HEK293T (cell line): ENCODE data around the gene PKN3.

Experiments
- ARNT ChIP-seq: fragments of 450-650 bp; IDR thresholded peaks from 2 replicates; pipeline ENCODE4 v1.6.1; 2017; ENCODE audit warnings: mild to moderate bottlenecking
- CTBP1 ChIP-seq: fragments of 450-650 bp; IDR thresholded peaks from 2 replicates; pipeline ENCODE4 v1.6.1; 2016; ENCODE audit warnings: borderline replicate concordance
- ELF4 ChIP-seq: fragments of 450-650 bp; IDR thresholded peaks from 2 replicates; pipeline ENCODE4 v1.6.1; 2017; ENCODE audit warnings: antibody characterized with exemption
- FOXA1 ChIP-seq: fragments of 450-650 bp; IDR thresholded peaks from 2 replicates; pipeline ENCODE4 v1.6.1; 2016; ENCODE audit warnings: mild to moderate bottlenecking
- FOXK2 ChIP-seq: fragments of 450-650 bp; IDR thresholded peaks from 2 replicates; pipeline ENCODE4 v1.6.1; 2016; ENCODE audit warnings: mild to moderate bottlenecking
- FOXM1 ChIP-seq: fragments of 450-650 bp; IDR thresholded peaks from 2 replicates; pipeline ENCODE4 v1.6.1; 2017; ENCODE audit warnings: mild to moderate bottlenecking, borderline replicate concordance
- HDGF ChIP-seq: fragments of 450-650 bp; IDR thresholded peaks from 2 replicates; pipeline ENCODE4 v1.6.1; 2017; ENCODE audit warnings: antibody characterized with exemption, borderline replicate concordance
- LEF1 ChIP-seq: fragments of 450-650 bp; IDR thresholded peaks from 2 replicates; pipeline ENCODE4 v1.6.1; 2017; ENCODE audit warnings: mild to moderate bottlenecking, borderline replicate concordance
- NFRKB ChIP-seq: fragments of 450-650 bp; IDR thresholded peaks from 2 replicates; pipeline ENCODE4 v1.6.1; 2016; ENCODE audit warnings: mild to moderate bottlenecking, moderate library complexity
- PKNOX1 ChIP-seq: fragments of 450-650 bp; IDR thresholded peaks from 2 replicates; pipeline ENCODE4 v1.6.1; 2016
- SP1 ChIP-seq: fragments of 450-650 bp; IDR thresholded peaks from 2 replicates; pipeline ENCODE4 v1.6.1; 2017
- SUZ12 ChIP-seq: fragments of 450-650 bp; IDR thresholded peaks from 2 replicates; pipeline ENCODE4 v1.6.1; 2016; ENCODE audit warnings: mild to moderate bottlenecking
- TARDBP ChIP-seq: fragments of 450-650 bp; IDR thresholded peaks from 2 replicates; pipeline ENCODE4 v1.6.1; 2016
- ZNF384 ChIP-seq: fragments of 450-650 bp; IDR thresholded peaks from 2 replicates; pipeline ENCODE4 v1.6.1; 2016

GRCh38 chr9:128732576-128732975, 30.3 kb downstream of the PKN3 start:
- no peak for TF ChIP-seq LEF1
- TF ChIP-seq ZNF384 = no peak
- no peak for TF ChIP-seq TARDBP
- no peak for TF ChIP-seq FOXK2
- no peak for TF ChIP-seq SUZ12
- no peak for TF ChIP-seq ARNT
- TF ChIP-seq FOXM1 = no peak
- TF ChIP-seq SP1 = no peak
- TF ChIP-seq FOXA1 = no peak
- TF ChIP-seq HDGF = no peak
- TF ChIP-seq NFRKB = no peak
- no peak for TF ChIP-seq CTBP1
- TF ChIP-seq PKNOX1 = no peak
- TF ChIP-seq ELF4 = no peak
